Measurements from ENCODE around the gene SMAD1.

Gene SMAD1

DNA sequence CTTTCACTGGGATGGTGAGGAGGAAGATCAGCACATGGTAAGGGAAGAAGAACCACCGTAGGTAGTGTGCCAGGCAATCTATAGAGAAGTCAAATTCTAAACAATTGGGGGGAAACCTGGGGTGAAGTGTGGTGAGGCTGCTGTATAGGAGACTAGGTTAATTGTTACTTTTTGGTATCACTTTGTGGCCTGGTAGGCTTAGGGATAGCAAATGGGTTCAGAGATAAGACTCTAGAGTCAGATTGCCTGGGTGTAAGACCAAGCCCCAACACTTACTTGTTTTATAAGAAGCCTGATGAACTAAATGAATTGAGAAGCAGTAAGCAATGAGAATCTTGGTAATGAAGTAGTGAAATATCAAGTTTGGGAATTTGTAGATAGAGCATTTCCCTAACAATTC is 8.7 kb downstream of the SMAD1 start:
- DNase-seq = no peak

DNA sequence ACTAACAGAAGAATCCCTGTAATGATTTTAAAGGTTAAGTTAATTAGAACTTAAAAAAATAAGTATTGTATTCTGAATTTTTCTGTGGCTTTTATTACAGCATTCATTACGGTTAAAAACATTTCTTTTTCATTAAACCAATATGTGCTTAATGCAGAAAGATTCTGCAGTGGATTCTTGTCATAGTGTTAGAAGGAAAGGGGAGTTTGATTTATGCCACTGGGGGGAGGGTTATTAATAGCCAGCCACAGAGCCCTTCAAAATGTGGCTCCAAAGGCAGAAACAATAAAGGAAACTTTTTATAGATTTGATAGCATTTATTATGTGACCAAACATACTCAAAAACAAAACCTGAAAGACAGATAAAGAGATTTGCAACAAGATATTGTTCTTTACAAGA is 9.1 kb downstream of the SMAD1 start:
- no peak for DNase-seq

DNA sequence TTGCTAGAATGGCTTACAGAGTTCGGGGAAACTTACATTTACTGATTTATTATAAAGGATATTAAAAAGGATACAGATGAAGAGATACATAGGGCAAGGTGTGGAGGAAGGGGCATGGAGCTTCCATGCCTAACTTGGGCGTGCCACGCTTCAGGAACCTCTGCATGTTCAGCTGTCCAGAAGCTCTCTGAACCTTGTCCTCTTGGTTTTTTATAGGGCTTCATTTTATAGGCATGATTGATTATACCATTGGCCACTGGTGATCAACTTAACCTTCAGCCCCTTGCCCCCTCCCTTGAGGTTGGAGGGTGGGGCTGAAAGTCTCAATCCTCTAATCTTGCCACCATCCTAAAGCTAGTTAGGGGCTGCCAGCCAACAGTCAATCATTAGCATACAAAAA is 10.7 kb downstream of the SMAD1 start:
- no peak for DNase-seq

DNA sequence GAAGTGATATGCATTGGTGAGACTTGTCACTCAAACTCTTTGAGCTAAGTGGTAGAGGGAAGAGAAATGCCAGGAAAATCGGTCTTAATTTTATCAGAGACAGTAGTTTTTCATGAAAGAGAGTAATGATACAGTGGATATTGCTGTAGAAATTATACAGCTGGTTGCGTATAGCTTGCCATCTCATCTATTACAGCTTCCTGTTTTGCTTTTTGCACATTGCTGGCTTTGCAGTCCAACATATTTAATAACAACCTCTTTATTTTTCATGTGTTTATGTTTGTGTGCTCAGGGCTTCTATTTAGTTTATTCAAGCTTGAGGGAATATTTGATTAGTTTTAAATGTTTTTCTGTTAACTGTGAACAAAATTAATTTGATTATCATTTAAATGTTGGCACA is 11.5 kb downstream of the SMAD1 start:
- no peak for DNase-seq

DNA sequence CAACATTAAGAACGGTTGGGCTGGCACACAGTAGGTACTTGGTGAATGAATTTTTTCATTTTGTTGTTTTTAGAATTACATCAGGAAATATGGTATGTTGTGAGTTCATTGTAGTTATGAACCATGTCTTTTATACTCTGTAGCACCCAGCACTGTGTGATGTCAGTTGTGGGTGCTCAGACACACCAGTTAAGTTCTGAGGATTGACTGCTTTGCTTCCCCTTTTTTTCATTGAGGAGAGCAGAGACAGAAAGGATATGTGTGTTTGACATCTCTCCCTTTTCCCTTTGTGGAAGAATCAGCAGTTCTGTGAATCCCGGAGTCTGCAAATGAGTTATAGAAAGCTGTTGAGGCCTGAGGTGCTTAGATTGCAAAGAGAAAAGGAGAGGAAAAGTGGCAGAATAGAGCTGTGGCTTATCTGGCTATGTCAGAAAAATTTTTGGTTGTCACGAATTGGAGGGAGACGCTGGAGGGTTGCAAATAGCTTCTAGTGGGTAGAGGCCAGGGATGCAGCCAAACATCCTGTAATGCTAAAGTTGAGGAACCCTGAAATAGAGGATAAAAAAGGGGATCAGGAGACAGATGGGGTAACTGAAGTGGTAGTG is 13.1 kb downstream of the SMAD1 start:
- DNase-seq = no peak

DNA sequence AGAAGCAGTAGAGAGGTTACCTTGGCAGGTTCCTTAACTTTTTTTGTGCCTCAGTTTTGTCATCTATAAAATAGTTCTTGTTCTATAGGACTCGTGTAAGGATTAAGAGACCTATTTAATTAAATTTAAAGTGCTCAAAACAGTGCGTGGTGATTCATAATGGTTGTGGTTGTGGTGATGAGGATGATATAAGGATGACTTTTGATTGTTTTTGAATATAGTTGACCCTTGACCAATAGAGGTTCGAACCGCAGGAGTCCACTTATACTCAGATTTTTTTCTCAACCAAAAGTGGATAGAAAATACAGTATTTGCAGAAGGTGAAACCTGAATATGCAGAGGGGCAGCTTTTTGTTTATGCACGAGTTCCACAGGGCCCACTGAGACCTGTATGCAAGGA is 14.6 kb downstream of the SMAD1 start:
- no peak for DNase-seq

DNA sequence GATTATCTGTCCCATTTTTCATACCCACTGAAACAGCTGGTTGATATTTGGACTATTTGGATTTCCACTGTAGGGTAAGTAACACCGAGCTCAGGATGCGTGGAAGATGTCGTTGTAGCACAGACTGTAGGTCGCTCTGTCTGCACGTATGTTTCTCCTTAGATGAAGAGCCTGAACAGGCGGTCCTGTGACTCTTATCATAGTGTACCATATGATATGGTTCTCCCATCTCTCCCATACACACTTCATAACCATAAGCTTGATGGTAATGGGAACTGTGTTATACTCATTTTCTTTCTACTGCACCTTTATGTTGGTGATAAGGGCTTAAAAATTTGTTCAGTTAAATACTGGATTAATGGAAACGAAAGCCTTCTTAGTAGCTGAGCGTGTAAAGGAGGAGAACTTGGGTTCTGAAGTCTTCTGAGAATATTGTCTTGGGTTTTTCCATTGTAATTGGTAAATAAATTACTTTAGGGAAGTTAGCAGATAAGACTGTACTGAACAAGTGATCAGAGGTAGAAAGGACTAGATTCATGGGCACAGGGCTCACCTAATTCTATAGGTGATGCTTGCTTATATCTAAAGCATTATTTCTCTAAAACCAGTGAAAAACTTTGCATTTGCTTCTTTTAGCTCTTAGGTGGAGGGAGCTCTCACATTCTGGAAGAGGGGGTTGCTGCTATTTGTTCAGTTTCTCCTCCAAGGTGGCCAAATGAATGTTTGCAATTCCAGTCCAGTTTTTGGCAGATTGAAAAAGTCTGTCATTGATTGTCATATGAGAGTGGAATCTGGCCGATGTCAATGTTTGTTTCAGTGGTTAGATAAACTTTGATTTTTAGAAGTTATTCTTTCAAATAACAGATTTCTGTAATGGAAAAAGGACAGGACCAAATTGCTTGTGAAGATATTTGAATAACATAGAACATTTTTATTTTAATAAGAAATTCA is 15.8 kb downstream of the SMAD1 start:
- DNase-seq = no peak

DNA sequence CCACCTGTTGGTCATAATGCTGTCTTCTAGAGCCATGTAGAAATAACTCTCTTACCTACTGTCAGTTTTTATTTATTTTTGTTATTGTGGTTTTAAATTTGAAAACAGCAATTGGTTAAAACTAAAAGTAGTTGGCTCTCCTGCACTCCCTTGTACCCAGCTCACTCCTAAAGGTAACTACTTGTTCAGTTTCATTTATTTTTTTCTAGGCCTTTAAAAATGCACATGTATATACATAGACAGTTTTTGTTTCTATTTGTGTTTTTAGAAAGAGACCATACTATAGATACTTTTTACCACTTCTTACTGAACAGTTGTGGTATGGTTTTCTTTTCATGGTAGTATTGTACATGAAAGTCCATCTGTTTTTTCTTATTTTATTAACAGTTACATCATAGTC is 16.8 kb downstream of the SMAD1 start:
- DNase-seq = no peak

DNA sequence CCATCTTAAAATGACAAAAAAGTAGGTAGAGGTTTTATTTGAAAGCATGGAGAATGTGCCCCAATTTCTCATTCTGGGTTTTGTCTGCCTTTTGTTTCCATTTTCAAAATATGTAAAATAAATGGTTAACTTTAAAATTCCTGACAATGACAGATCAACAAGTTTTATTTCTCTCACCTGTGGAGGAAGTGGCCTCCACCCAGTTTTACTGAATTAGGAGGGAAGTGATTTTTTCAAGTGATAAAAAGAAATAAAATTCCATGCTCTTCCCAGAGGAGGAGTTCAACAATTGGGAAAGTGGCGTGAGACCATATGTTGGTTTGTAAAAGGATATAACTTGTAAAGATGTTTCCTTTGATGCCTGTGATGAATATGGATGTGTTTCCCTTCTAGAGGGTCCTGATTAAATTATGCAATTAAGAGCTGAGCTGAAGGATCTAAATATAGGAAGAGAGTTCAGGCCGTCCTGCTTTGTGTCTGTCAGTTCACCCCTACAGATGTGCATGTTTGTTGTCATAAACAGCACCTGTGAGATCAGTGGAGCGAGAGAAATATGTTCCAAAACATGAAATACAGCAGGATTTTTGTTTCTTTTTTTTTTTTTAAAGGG is 19.5 kb downstream of the SMAD1 start:
- DNase-seq = no peak

DNA sequence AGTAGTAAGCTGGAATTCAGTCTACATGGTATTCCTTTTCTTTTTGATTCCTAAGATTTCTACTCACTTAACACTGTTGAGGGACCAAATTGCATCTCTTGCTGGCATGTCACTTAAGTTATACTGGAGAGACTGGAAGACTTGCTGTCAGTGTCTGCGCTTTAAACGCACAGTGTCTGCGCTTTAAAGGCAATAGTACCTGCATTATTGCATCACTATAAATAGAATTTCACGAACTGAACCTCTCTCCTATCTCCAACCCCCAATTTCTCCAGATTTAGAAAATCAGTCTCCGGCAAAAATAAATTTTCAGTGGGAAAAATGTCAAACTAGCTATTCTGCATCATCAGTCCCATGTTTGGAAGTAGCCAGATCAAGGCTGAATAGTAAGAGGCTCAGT is 21.2 kb downstream of the SMAD1 start:
- no peak for DNase-seq

DNA sequence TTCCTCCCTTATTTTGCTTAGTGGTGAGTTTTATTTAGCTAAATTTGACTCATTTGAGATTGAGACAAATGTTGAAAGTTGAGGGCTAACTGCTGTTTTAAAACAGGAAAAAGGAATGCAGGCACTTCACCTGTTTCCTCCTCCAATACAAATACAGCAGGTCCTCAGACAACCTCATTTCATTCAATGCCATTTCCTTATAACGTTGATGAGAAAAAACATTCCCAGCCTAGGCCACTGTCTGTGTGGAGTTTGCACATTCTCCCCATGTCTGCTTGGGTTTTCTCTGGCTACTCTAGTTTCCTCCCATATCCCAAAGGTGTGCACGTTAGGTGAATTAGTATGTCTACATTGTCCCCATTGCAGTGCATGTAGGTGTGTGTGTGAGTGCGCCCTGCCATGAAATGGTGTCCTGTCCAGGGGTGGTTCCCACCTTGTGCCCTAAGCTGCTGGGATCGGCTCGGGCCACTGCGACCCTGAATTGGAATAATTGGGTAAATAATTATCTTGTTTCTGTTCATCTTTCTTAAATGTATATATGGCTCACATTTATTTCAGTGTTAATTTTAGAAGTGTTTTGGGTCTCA is 21.9 kb downstream of the SMAD1 start:
- no peak for DNase-seq

DNA sequence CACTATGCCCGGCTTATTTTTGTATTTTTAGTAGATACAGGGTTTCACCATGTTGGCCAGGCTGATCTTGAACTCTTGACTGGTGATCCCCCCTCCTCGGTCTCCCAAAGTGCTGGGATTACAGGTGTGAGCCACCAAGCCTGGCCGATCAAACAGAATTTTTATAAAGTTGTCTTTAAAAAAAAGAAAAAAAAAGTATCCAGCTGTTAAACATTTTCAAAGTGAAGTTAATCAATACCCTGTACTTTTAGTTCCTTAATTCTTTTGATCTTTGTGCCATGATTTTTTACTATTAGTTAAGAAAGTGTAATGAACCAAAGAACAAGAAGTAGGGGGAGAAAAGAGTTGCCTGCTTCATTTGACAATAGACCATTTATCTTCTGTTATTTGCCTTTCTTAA is 24.3 kb downstream of the SMAD1 start:
- DNase-seq = no peak

DNA sequence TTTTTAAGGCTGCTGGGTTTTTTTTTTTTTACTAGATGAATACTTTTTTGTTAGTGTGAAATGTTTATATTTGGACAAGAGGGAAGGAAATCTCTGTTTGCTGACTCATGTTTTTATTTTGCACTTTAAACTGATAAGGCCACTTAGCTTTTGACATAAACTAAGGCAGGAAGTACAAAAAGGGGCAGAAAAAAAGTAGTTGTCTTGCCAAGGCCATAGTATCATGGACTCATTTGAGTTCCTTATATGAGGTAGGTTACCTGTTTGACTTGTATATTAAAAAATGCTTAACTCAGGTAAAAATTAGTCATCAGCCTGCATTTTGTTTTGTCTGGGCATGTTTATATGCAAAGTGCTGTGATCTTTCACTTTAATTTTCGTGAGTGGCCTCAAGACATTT is 26.0 kb downstream of the SMAD1 start:
- DNase-seq = no peak

DNA sequence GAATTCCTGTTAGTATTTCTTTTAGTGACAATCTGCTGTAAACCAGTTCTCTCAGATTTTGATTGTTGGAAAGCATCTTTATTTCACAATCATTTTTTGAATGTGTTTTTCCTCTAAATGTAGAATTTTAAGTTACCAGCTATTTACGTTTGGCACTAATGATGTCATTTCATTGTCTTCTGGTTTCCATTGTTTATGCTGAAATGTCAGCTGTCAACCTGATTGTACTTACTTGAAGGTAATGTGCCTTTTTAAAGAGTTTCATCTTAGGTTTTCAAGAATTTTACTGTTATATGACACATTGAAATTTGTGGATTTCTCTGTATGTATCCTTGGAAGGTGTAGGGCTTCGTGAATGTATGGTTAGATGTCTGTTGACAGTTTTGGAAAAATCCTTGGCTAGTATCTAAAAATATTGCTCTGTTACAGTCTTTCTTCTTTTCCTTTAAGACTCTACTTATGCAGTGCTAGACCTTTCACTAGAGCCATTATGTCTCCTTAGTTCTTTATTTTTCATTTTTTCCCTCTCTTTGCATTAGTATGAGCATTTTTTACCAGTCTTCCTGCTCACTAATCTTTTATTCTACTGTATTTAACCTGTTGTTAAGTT is 30.4 kb downstream of the SMAD1 start:
- DNase-seq = no peak

DNA sequence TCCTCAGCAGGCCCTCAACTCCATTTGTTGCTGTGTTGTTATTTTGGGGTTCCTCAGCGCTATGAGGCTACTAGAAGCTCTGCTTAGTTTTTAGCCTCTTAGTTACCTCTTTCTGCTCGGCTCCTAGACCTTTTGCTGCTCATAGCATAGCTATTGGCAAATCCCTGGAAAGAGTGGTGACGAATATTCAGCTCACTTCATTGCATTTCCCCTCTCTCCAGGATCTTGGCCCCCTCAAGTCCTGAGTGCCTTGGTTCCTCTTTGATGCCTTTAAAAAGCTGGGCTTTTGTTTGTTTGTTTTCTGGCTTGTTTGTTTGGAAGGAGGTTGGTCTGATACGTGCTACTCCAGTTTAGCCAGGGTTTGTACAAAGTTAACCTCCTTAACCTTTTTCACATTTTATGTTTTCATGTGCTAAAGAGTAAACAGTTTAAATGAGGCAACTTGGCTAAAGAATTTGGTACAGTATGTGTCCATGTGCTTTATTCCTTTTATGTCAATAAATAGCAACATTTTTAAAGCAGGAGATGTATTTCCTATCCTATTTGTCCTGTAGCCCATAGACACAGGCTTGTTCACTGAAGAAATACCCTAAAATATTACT is 31.5 kb downstream of the SMAD1 start:
- no peak for DNase-seq

DNA sequence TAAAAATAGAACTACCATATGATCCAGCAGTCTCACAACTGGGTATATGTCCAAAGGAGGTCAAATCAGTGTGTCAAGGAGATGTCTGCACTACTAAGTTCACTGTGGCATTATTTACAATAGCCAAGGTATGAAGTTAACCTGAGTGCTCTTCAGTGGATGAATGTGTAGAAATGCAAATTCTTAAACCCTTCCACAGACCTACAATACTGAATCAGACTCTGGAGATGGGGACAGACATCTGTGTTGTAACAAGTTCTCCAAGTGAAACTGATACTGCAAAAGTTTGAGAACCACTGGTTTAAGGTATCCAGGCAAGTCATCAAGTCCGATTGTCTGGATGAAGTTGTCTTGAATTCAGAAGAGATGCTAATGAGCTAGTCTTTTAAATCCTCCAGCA is 38.5 kb downstream of the SMAD1 start:
- DNase-seq = no peak

DNA sequence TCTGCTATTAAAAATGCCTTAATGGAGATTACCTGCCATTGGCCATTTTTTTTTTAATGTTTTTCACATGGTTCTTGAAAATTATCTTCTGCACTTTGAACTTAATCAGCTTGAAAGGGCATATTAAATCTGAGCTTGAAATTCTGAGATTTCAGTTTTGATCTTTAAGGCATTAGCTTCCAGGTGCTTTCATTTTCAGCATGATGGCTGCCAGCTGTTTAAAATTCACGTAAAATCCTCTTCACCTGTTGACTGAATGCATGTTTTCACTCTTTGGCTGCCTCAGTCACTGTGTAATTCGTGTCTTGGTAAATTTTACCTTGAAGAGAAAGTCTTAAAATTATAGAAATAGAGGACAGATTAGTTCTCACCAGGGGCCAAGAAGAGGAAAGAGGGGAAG is 39.6 kb downstream of the SMAD1 start:
- DNase-seq = no peak

DNA sequence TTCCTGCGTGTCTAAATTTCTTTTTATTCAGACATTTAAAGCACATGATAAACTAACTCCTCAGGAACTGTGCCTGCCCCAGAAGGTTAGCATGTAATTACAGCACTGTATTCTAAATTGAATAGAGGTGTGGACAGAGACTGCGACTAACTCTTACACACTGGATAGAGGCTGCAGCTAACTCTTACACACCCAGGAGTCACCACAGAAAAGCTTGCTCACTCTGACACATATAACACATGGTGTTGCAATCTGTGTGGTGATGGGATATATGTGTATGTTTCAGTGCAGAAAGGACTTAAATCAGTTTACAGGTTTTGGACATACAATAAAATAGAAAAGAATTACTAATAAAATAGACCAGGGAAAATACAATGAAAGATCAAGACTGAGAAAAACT is 41.5 kb downstream of the SMAD1 start:
- no peak for DNase-seq

DNA sequence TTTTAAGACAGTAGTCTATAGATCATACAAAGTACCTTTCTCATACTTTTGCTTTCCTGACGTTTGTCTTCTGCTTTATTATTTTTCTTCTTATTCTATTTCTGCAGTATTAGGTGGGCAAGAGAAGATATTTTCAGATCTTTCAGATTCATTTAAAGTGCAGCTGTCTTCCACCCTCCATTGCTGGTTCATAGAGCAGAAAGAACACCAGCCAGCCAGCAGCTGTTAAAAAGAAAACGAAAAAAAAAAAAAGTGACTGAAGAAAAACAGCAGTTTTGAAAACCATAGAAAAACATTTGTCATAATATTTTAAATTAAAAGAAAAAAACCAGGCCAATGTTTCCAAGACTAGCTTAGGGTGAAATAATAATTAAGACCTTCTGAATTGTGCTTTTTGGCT is 42.9 kb downstream of the SMAD1 start:
- DNase-seq = no peak

DNA sequence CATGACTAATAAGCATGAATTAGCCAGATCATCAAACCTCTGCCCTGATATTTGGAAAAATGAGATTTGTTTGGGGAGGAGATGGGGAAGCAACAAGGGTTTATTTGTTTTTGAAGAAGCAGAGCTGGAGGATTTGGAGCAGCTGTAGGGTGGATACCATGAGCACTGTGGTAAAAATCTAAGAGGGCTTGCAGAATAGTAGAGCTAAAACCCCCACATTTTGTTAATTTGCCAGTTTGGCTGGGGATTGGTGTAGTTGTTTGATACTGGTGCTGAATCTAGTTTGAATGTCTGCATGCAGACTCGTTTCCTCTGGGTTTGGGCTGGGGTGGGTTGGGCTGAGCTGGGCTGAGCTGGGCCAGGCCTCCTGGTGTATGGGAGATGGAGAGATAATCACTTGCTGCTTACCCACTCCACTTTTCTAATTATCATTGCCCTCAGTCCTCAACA is 43.7 kb downstream of the SMAD1 start:
- no peak for DNase-seq

DNA sequence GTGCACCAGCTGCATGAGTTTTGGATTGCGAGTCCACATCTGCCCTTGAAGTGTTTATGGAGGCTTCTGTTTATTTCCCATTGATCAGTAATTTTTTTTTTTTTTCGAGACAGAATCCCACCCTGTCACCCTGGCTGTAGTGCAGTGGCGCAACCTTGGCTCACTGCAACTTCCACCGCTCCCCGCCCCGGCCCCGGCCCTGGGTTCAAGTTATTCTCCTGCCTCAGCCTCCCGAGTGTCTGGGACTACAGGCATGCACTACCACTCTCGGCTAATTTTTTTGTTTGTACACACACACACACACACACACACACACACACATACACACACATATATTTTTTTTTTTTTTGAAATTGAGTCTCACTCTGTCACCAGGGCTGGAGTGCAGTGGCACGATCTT is 46.1 kb downstream of the SMAD1 start:
- no peak for DNase-seq

DNA sequence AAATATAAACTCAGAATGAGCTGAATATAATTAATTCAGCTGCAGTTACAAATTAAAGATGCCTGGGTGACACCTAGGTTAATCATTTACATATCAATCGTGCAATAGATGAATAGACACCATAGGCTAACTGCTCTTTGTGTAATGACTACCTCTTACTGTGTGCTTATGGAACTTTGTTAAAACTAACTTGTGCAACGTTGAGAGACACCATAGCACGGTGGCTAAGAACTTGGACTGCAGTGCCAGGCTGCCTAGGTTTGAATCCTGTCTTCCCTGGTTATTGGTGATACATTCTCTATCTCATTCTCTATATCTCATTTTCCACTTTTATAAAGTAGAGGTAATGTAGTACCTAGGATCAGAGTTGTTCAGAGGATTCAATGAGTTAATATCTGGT is 46.9 kb downstream of the SMAD1 start:
- DNase-seq = no peak

DNA sequence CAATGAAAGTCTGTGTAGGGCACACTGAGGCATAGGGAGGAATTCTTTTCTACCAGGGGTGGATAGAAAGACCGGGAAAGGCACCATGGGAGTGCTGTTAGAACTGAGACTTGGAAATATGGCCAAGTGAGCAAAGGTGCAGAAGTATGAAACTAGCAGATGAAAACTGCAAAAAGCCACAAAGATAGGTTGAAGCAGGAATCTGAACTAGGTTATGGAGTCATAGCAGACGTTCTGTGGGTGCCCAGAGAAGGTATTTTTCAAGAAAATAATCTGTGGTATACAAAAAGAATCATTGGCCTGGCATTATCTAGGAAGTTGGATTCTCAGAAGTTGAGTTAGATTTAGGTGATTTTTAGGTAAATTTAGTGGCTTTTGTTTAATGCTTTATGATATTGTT is 48.5 kb downstream of the SMAD1 start:
- no peak for DNase-seq
